ENCODE results near the gene TFEC. TPM values are rescaled to one million over a fixed set of nuclear protein-coding genes. Genes with fewer than 3 reads are reported as not detected.

The TFEC gene
- total and polyA plus RNA-seq, 2 donors (not counting 3 experiments of a cell fraction or from before 2014, with no cell fraction given): 3.6 to 7.9 TPM

- FAIRE-seq: peak; percentile 47
- POLR2A ChIA-PET: no interaction called here
- intact Hi-C loops (cut with micrococcal nuclease) (no loop called here), dilution Hi-C loops (cut with MboI; ENCODE audit: extremely low pct_ligation_motif_present, low sequenced_read_pairs) (no loop called here)
- Histone ChIP-seq H3K4me3 (replicated peaks in 1 of 3; ENCODE audit: insufficient read depth in 1 of 3, low read depth in 1 of 3, low read length in 3 of 3) (no peak overlapping the region), H3K9me3 (replicated peaks; ENCODE audit: control insufficient read depth, insufficient read depth, low read length) (no peaks in the 10 kb centered on the region), H4K20me1 (replicated peaks; ENCODE audit: control insufficient read depth, extremely low read depth, insufficient read depth, low read length) (no peaks in the 10 kb centered on the region), H3K9ac (replicated peaks; ENCODE audit: extremely low read depth, insufficient read depth, low read length) (no peak overlapping the region), H3K4me2 (ENCODE audit: insufficient read depth, low read length) (no peak overlapping the region), H3K27me3 (ENCODE audit: control insufficient read depth in 2 of 2, insufficient read depth in 2 of 2, low read length in 2 of 2) (no peaks in the 10 kb centered on the region), H3K79me2 (ENCODE audit: control insufficient read depth, insufficient read depth, low read length) (no peaks in the 10 kb centered on the region), H3K27ac (ENCODE audit: insufficient read depth, low read depth, low read length) (no peak overlapping the region), H3K36me3 (ENCODE audit: control insufficient read depth in 2 of 2, extremely low read depth in 1 of 2, insufficient read depth in 2 of 2, low read length in 2 of 2) (no peaks in the 10 kb centered on the region), H3K4me1 (ENCODE audit: control insufficient read depth, extremely low read depth, insufficient read depth, low read length) (no peaks in the 10 kb centered on the region), H2AFZ (ENCODE audit: low read depth, low read length) (no peak overlapping the region), H3K9me1 (replicated peaks; ENCODE audit: control insufficient read depth, extremely low read depth, insufficient read depth, low read length) (no peaks in the 10 kb centered on the region)
- TF ChIP-seq POLR2A (IDR thresholded peaks at IDR 0.05; ENCODE audit: low read depth, low read length) (no peak), MYC (IDR thresholded peaks at IDR 0.05; ENCODE audit: low read depth, low read length) (no peak), FOS (IDR thresholded peaks at IDR 0.05; ENCODE audit: borderline replicate concordance, insufficient read depth, low read length) (no peak), JUN (IDR thresholded peaks at IDR 0.05; ENCODE audit: borderline replicate concordance, insufficient read depth, insufficient read length, low read depth) (no peak), MAX (IDR thresholded peaks at IDR 0.05; ENCODE audit: insufficient read depth, insufficient read length) (no peak), POLR2AphosphoS5 (IDR thresholded peaks at IDR 0.05; ENCODE audit: insufficient read depth, low read depth, low read length) (no peak), CTCF (IDR thresholded peaks at IDR 0.05; ENCODE audit: extremely low read depth in 1 of 2, insufficient read depth in 1 of 2, low read depth in 1 of 2, low read length in 2 of 2) (no peak), GATA2 (IDR thresholded peaks at IDR 0.05; ENCODE audit: insufficient read depth, insufficient read length, low read depth, low read length) (no peak), EZH2 (IDR thresholded peaks at IDR 0.05; ENCODE audit: borderline replicate concordance, low read depth, low read length, severe bottlenecking) (no peak)
- no peak for DNase-seq (ENCODE audit: low read depth, low spot score)
- CTCF ChIA-PET: no interaction called here
- no TSS peak for BruUV-seq (replicated peaks)
Measured at GRCh38 chr7:115976651-115977050, 53.9 kb downstream of the TFEC start.
